ENCODE data around the gene TRIM9. TPM values are rescaled to one million over a fixed set of nuclear protein-coding genes. Genes with fewer than 3 reads are reported as not detected.

Gene TRIM9
- total and polyA plus RNA-seq, 9 of the 15 experiments (the other 6 are each of a cell fraction or from before 2014, with no cell fraction given) = 0.03 to 0.15 (median 0.04) TPM; not detected in 4

DNA sequence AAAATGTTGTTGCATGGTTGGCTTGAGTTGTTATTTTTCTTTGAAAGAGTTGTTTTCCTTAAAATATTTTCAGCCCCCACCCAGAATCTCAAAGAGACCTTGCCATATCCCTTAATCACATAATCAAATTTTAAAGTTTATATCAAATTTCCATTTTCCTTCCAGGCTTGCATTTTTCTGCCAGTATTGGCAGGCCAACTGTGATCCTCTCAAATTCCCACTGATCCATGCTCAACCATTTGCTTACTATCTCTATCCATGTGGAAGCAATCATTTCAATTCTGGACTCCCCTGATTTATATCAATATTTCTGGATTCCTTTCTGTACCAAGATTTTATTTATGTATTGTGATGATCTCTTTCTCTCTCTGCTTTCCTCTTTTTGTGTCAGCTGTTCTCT, 86.5 kb downstream of the TRIM9 start (continued):
- TF ChIP-seq, protein P1, sequence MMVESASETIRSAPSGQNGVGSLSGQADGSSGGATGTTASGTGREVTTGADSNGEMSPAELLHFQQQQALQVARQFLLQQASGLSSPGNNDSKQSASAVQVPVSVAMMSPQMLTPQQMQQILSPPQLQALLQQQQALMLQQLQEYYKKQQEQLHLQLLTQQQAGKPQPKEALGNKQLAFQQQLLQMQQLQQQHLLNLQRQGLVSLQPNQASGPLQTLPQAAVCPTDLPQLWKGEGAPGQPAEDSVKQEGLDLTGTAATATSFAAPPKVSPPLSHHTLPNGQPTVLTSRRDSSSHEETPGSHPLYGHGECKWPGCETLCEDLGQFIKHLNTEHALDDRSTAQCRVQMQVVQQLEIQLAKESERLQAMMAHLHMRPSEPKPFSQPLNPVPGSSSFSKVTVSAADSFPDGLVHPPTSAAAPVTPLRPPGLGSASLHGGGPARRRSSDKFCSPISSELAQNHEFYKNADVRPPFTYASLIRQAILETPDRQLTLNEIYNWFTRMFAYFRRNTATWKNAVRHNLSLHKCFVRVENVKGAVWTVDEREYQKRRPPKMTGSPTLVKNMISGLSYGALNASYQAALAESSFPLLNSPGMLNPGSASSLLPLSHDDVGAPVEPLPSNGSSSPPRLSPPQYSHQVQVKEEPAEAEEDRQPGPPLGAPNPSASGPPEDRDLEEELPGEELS (CRISPR knock-in tag; IDR thresholded peaks at IDR 0.05; ENCODE audit: borderline replicate concordance) = no peak
- TF ChIP-seq NFRKB (IDR thresholded peaks at IDR 0.05; ENCODE audit: low read depth) (no peak), HEY1 (CRISPR knock-in tag; IDR thresholded peaks at IDR 0.05; ENCODE audit: borderline replicate concordance) (no peak), XRCC3 (IDR thresholded peaks at IDR 0.05) (no peak), TAF7 (tag; IDR thresholded peaks at IDR 0.05) (no peak), ZFX (CRISPR knock-in tag; IDR thresholded peaks at IDR 0.05) (no peak), TOE1 (IDR thresholded peaks at IDR 0.05; ENCODE audit: borderline replicate concordance) (no peak), TOE1 (CRISPR knock-in tag; IDR thresholded peaks at IDR 0.05; ENCODE audit: borderline replicate concordance, low read depth) (no peak), SRF (CRISPR knock-in tag; IDR thresholded peaks at IDR 0.05) (no peak), RCOR1 (IDR thresholded peaks at IDR 0.05; ENCODE audit: borderline replicate concordance in 1 of 2, low read depth in 2 of 2, low read length in 2 of 2) (no peak), ZNF133 (CRISPR knock-in tag; IDR thresholded peaks at IDR 0.05) (no peak)
- TF ChIP-seq, protein P2, sequence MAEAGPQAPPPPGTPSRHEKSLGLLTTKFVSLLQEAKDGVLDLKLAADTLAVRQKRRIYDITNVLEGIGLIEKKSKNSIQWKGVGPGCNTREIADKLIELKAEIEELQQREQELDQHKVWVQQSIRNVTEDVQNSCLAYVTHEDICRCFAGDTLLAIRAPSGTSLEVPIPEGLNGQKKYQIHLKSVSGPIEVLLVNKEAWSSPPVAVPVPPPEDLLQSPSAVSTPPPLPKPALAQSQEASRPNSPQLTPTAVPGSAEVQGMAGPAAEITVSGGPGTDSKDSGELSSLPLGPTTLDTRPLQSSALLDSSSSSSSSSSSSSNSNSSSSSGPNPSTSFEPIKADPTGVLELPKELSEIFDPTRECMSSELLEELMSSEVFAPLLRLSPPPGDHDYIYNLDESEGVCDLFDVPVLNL (CRISPR knock-in tag; IDR thresholded peaks at IDR 0.05; ENCODE audit: low read depth) = no peak

All from K562 (cell line).